IMR-90 (cell line): ENCODE results near the gene FAM234A. TPM values are rescaled to one million over a fixed set of nuclear protein-coding genes. Genes with fewer than 3 reads are reported as not detected.

Source experiments
- ATAC-seq: fragments of 200-7000 bp; cut with Tn5 transposase; 2 replicates; pipeline ENCODE4 v1.9.1; 2020; ENCODE audit warnings: low read depth, mild to moderate bottlenecking, moderate library complexity
- BruUV-seq: library from RNA; stranded (reverse); fragments of 400-500 nt; replicated peaks from 2 replicates; lab custom pipeline; 2021; lab: Mats Ljungman, UMichigan
- CTCF ChIA-PET: fragments of 300-600 bp; formaldehyde crosslinking; extraction: SDS; loops from one replicate; lab custom pipeline; 2021; ENCODE audit warnings: antibody characterized with exemption; lab: Yijun Ruan, JAX
- POLR2A ChIA-PET: fragments of 300-600 bp; sonication (Branson Sonifier 250); formaldehyde crosslinking; loops from one replicate; lab custom pipeline; 2022; ENCODE audit warnings: antibody characterized with exemption; ENCODE audit not compliant: unreplicated experiment; lab: Charles Lee
- DNase-seq: peaks from one replicate; pipeline ENCODE4 v3.0.0; 2013
- H2AFZ ChIP-seq: replicated peaks from 2 replicates; pipeline ENCODE3; 2013; ENCODE audit warnings: low read length, mild to moderate bottlenecking; ENCODE audit not compliant: poor library complexity
- H2AK5ac ChIP-seq: 2 replicates; pipeline ENCODE4 v1.6.1; 2013; ENCODE audit warnings: low read depth, low read length, inconsistent platforms
- H2AK9ac ChIP-seq: replicated peaks from 2 replicates; pipeline ENCODE3; 2013; ENCODE audit warnings: mild to moderate bottlenecking, low read depth, low read length, moderate library complexity; ENCODE audit not compliant: poor library complexity
- H2BK120ac ChIP-seq: 2 replicates; pipeline ENCODE4 v1.6.1; 2013; ENCODE audit warnings: low read depth, low read length, inconsistent platforms
- H2BK15ac ChIP-seq: 3 replicates; pipeline ENCODE4 v1.6.1; 2013; ENCODE audit warnings: low read depth, low read length, inconsistent platforms
- H2BK20ac ChIP-seq: 2 replicates; pipeline ENCODE4 v1.6.1; 2013; ENCODE audit warnings: low read depth, mild to moderate bottlenecking, inconsistent platforms, low read length, moderate library complexity
- H2BK5ac ChIP-seq: 2 replicates; pipeline ENCODE4 v1.6.1; 2013; ENCODE audit warnings: mild to moderate bottlenecking, low read depth, low read length, inconsistent platforms; ENCODE audit not compliant: poor library complexity, severe bottlenecking
- H3K14ac ChIP-seq: replicated peaks from 2 replicates; pipeline ENCODE4 v1.6.1; 2013; ENCODE audit warnings: low read depth, low read length, inconsistent platforms
- H3K18ac ChIP-seq: 2 replicates; pipeline ENCODE4 v1.6.1; 2013; ENCODE audit warnings: low read depth, low read length, control low read depth
- H3K23ac ChIP-seq: 2 replicates; pipeline ENCODE4 v1.6.1; 2013; ENCODE audit warnings: low read depth, low read length, inconsistent platforms
- H3K27ac ChIP-seq: 2 replicates; pipeline ENCODE4 v1.5.1; 2013; ENCODE audit warnings: mild to moderate bottlenecking, control low read depth, low read length; ENCODE audit not compliant: insufficient read depth
- H3K27me3 ChIP-seq: 2 replicates; pipeline ENCODE4 v1.6.1; 2013; ENCODE audit warnings: low read length; ENCODE audit not compliant: control insufficient read depth, insufficient read depth
- H3K36me3 ChIP-seq: 2 replicates; pipeline ENCODE4 v1.6.1; 2013; ENCODE audit warnings: low read length, mixed read lengths; ENCODE audit not compliant: control insufficient read depth, insufficient read depth
- H3K4ac ChIP-seq: 2 replicates; pipeline ENCODE4 v1.6.1; 2013; ENCODE audit warnings: low read depth, low read length, inconsistent platforms
- H3K4me1 ChIP-seq: 2 replicates; pipeline ENCODE4 v1.6.1; 2013; ENCODE audit warnings: low read length, mixed read lengths; ENCODE audit not compliant: control insufficient read depth, insufficient read depth
- H3K4me2 ChIP-seq: 2 replicates; pipeline ENCODE4 v1.6.1; 2013; ENCODE audit warnings: low read depth, mild to moderate bottlenecking, control low read depth, low read length, moderate library complexity
- H3K4me3 ChIP-seq: 2 replicates; pipeline ENCODE4 v1.5.1; 2013; ENCODE audit warnings: low read depth, mild to moderate bottlenecking, control low read depth, low read length, moderate library complexity; ENCODE audit not compliant: insufficient read depth
- H3K56ac ChIP-seq: 2 replicates; pipeline ENCODE4 v1.6.1; 2013; ENCODE audit warnings: low read length, inconsistent platforms; ENCODE audit not compliant: insufficient read depth; ENCODE audit errors: extremely low read depth
- H3K79me1 ChIP-seq, 2 experiments: 2 replicates each; pipeline ENCODE4 v1.6.1; 2013; ENCODE audit warnings: low read length in 2 of 2, inconsistent platforms in 1 of 2, low read depth in 1 of 2
- H3K9ac ChIP-seq: 2 replicates; pipeline ENCODE4 v1.6.1; 2013; ENCODE audit warnings: low read depth, low read length, control low read depth
- H3K9me1 ChIP-seq: 2 replicates; pipeline ENCODE4 v1.6.1; 2013; ENCODE audit warnings: low read length, inconsistent platforms; ENCODE audit not compliant: insufficient read depth
- H3K9me3 ChIP-seq: 2 replicates; pipeline ENCODE4 v1.6.1; 2013; ENCODE audit warnings: low read length; ENCODE audit not compliant: control insufficient read depth, insufficient read depth
- H4K20me1 ChIP-seq: 2 replicates; pipeline ENCODE4 v1.6.1; 2013; ENCODE audit warnings: low read length, inconsistent platforms; ENCODE audit not compliant: insufficient read depth
- H4K5ac ChIP-seq: 2 replicates; pipeline ENCODE4 v1.6.1; 2013; ENCODE audit warnings: mild to moderate bottlenecking, low read depth, low read length, control low read depth
- H4K8ac ChIP-seq, 2 experiments: 2 replicates each; pipeline ENCODE4 v1.6.1; 2013; ENCODE audit warnings: low read depth in 2 of 2, low read length in 2 of 2, control low read depth in 1 of 2, inconsistent platforms in 1 of 2
- H4K91ac ChIP-seq: 2 replicates; pipeline ENCODE4 v1.6.1; 2013; ENCODE audit warnings: low read depth, low read length, inconsistent platforms; ENCODE audit not compliant: insufficient read depth
- BHLHE40 ChIP-seq: fragments of 150-350 bp; IDR thresholded peaks from 2 replicates; pipeline ENCODE4 v1.6.1; 2016; ENCODE audit warnings: mild to moderate bottlenecking, low read depth, low read length
- CEBPB ChIP-seq: IDR thresholded peaks from 2 replicates; pipeline ENCODE4 v1.6.1; 2012; ENCODE audit warnings: low read depth, low read length, improper control_type of control experiment
- CHD1 ChIP-seq: IDR thresholded peaks from 2 replicates; pipeline ENCODE4 v1.6.1; 2012; ENCODE audit warnings: low read depth, low read length, improper control_type of control experiment
- FOS ChIP-seq: fragments of 150-350 bp; IDR thresholded peaks from 2 replicates; pipeline ENCODE4 v1.6.1; 2016; ENCODE audit warnings: low read depth, low read length
- MAFK ChIP-seq: IDR thresholded peaks from 2 replicates; pipeline ENCODE4 v1.6.1; 2012; ENCODE audit warnings: low read depth, low read length, improper control_type of control experiment
- MAZ ChIP-seq: IDR thresholded peaks from 2 replicates; pipeline ENCODE4 v1.6.1; 2012; ENCODE audit warnings: low read depth, mild to moderate bottlenecking, low read length, improper control_type of control experiment, moderate library complexity, borderline replicate concordance
- MXI1 ChIP-seq: IDR thresholded peaks from 2 replicates; pipeline ENCODE4 v1.6.1; 2012; ENCODE audit warnings: low read depth, mild to moderate bottlenecking, low read length, moderate library complexity, borderline replicate concordance
- NFE2L2 ChIP-seq: fragments of 150-350 bp; IDR thresholded peaks from 2 replicates; pipeline ENCODE4 v1.6.1; 2016; ENCODE audit warnings: low read depth, mild to moderate bottlenecking, low read length
- POLR2A ChIP-seq: IDR thresholded peaks from 2 replicates; pipeline ENCODE4 v1.6.1; 2012; ENCODE audit warnings: mild to moderate bottlenecking, low read depth, low read length
- RAD21 ChIP-seq: IDR thresholded peaks from 2 replicates; pipeline ENCODE4 v1.6.1; 2012; ENCODE audit warnings: low read length, improper control_type of control experiment
- RCOR1 ChIP-seq: IDR thresholded peaks from 2 replicates; pipeline ENCODE4 v1.6.1; 2012; ENCODE audit warnings: mild to moderate bottlenecking, low read length, improper control_type of control experiment; ENCODE audit not compliant: insufficient replicate concordance
- RFX5 ChIP-seq: IDR thresholded peaks from 2 replicates; pipeline ENCODE4 v1.8.0; 2012; ENCODE audit warnings: low read depth, mild to moderate bottlenecking, low read length, moderate library complexity
- WGBS, 2 experiments: methylation state at CpG; one replicate each; pipeline versions ENCODE4 v1.1.5 to v1.1.7; 2013; ENCODE audit warnings: missing lambda C conversion rate in 2 of 2; ENCODE audit not compliant: insufficient read length in 1 of 2; ENCODE audit errors: extremely low coverage in 2 of 2; 5-methylcytosine and 5-hydroxymethylcytosine counted together
- dilution Hi-C: fragments of 300-500 bp; cut with HindIII; formaldehyde crosslinking; loops from one replicate; pipeline ENCODE4 v1.14.3; 2018; ENCODE audit warnings: low sequenced_read_pairs; ENCODE audit not compliant: unreplicated experiment
- in situ Hi-C: fragments of 300-500 bp; cut with MboI; formaldehyde crosslinking; loops from 3 replicates; pipeline ENCODE4 v1.14.3; 2019; ENCODE audit warnings: low sequenced_read_pairs, inconsistent platforms, mixed read lengths
- intact Hi-C: fragments of 100-400 bp; cut with micrococcal nuclease; formaldehyde crosslinking; loops from 2 replicates; pipeline ENCODE4 v1.10.0; 2022
- polyA plus RNA-seq, 3 experiments: library from polyadenylated mRNA; depleted of rRNA; stranded (reverse); fragments of >200 nt; gene quantifications; 2 replicates each; pipeline ENCODE4 v1.2.3, GENCODE V29; 2012; ENCODE audit warnings: low replicate concordance in 1 of 3
- total RNA-seq: library from RNA; depleted of rRNA; stranded (reverse); fragments of >200 nt; gene quantifications from 2 replicates; pipeline ENCODE4 v1.2.3, GENCODE V29; 2012
- TF ChIP-seq, protein P1 (sequence below): fragments of 150-350 bp; IDR thresholded peaks from 2 replicates; pipeline ENCODE4 v1.6.1; 2017; ENCODE audit warnings: mild to moderate bottlenecking, antibody characterized with exemption, low read length, low read depth
- TF ChIP-seq, protein P2 (sequence below): fragments of 150-350 bp; IDR thresholded peaks from 2 replicates; pipeline ENCODE4 v1.6.1; 2016; ENCODE audit warnings: low read depth, mild to moderate bottlenecking, low read length, moderate library complexity, borderline replicate concordance

FAM234A gene
- total and polyA plus RNA-seq, 2 of the 4 experiments (the other 2 are of a cell fraction) = 30.3 to 64.2 TPM

DNA sequence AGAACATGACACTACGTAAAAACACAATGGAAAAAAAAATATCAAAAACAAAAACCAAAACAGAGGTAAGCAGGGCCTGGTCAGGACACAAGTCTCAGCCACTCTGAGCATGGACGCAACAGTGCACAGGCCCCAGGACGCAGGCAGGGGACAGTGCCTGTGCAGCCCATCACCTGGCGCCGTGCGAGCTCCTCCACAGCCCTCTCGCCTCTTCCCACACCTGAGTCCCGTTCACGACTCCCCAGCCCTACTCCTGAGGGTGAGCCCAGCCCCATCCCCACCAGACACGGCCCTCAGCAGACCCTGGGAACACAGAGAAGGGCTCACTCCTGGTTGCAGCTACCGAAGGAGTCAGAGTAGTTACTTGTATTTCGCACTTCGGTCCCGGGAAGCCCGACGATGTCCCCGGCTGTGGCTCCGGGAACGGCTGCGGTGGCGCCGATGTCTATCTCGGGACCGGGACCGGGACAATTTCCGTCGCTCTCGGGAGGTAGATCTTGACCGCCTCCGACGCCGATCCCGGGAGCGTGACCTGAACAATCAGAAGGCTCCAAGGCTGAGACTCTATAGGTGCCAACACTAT, 44.9 kb upstream of the FAM234A start:
- Histone ChIP-seq H2AFZ (no peak overlapping the region), H3K14ac (no peak overlapping the region), H4K91ac (no peak overlapping the region), H3K4me3 (no peak overlapping the region), H3K23ac (no peak overlapping the region), H3K4me1 (no peaks in the 10 kb centered on the region), H3K4ac (no peak overlapping the region), H2BK120ac (no peak overlapping the region), H2BK5ac (no peak overlapping the region), H3K9ac (no peak overlapping the region), H3K56ac (no peak overlapping the region), H4K5ac (no peak overlapping the region), H2BK15ac (no peak overlapping the region), H2AK5ac (no peak overlapping the region), H4K8ac (no peak overlapping the region), H3K36me3 (peaks cover 67% of the 10 kb centered on the region), H3K4me2 (no peak overlapping the region), H3K27me3 (no peaks in the 10 kb centered on the region), H3K18ac (no peak overlapping the region), H2AK9ac (no peak overlapping the region), H3K27ac (no peak overlapping the region), H2BK20ac (no peak overlapping the region), H3K9me1 (peaks cover under 1% of the 10 kb centered on the region), H3K9me3 (no peaks in the 10 kb centered on the region), H3K79me1 (peaks cover 8 to 33% of the 10 kb centered on the region in 2 experiments), H4K20me1 (peaks cover 21% of the 10 kb centered on the region)
- ChIA-PET POLR2A (no interaction called here), CTCF (no interaction called here)
- BruUV-seq = no TSS peak
- WGBS, 2 experiments = 98% methylated on average over 20 of the region's 34 CpGs; no CpG with 5 or more reads in 1 of the 2 experiments
- DNase-seq (no peak), ATAC-seq (no peak)
- dilution Hi-C loops (no loop called here), intact Hi-C loops (no loop called here), in situ Hi-C loops (no loop called here)
- TF ChIP-seq MAZ (no peak), CHD1 (no peak), CEBPB (no peak), POLR2A (no peak), RFX5 (no peak), RAD21 (no peak), MAFK (no peak), BHLHE40 (no peak), FOS (no peak), NFE2L2 (no peak), MXI1 (no peak), RCOR1 (no peak)
- TF ChIP-seq, protein P1, sequence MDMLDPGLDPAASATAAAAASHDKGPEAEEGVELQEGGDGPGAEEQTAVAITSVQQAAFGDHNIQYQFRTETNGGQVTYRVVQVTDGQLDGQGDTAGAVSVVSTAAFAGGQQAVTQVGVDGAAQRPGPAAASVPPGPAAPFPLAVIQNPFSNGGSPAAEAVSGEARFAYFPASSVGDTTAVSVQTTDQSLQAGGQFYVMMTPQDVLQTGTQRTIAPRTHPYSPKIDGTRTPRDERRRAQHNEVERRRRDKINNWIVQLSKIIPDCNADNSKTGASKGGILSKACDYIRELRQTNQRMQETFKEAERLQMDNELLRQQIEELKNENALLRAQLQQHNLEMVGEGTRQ = no peak
- TF ChIP-seq, protein P2, sequence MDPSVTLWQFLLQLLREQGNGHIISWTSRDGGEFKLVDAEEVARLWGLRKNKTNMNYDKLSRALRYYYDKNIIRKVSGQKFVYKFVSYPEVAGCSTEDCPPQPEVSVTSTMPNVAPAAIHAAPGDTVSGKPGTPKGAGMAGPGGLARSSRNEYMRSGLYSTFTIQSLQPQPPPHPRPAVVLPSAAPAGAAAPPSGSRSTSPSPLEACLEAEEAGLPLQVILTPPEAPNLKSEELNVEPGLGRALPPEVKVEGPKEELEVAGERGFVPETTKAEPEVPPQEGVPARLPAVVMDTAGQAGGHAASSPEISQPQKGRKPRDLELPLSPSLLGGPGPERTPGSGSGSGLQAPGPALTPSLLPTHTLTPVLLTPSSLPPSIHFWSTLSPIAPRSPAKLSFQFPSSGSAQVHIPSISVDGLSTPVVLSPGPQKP = no peak
